SKM-1 (cell line): ENCODE results near the gene TRIM13.

Experiments used
- DNase-seq: peaks from one replicate; lab custom pipeline; 2025; ENCODE audit not compliant: unreplicated experiment; lab: John Stamatoyannopoulos, UW

The TRIM13 gene

DNA sequence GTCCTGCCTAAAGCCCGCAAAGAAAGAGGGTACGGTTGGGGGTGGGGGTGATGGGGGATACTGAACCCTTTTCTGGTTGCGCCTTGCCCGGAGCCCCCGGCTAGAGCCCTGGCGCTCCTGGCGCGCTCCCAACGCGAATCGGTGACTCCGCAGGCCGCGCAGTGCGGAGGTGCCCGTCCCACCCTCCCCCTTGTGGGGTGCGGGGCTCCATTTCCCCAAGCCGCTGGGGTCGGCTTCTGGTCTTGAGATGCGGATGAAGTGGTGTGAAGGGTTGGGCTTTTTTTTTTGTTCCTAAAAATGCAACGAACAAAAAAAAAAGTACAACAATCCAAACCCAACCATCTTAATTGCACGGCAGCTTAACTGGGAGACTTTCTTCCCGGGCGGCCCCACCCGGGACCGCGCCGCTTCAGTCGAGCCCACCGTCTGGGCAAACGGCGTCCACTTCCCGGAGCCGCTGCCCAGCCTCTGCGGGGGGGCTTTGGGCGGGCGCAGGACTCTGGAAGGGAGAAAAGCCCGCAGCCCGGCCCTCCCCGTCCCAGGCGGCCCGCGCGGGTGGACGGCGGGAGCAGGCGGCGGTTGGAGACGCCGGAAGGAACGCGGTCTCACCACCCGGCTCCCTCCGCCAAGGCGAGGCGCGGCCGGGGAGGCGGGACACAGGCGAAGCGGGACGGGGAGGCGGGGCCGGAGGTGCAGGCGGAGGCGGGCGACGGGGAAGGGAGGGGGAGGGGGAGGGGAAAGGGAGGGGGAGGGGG, 504 bp upstream of the TRIM13 start:
- peak; percentile 90 for DNase-seq

DNA sequence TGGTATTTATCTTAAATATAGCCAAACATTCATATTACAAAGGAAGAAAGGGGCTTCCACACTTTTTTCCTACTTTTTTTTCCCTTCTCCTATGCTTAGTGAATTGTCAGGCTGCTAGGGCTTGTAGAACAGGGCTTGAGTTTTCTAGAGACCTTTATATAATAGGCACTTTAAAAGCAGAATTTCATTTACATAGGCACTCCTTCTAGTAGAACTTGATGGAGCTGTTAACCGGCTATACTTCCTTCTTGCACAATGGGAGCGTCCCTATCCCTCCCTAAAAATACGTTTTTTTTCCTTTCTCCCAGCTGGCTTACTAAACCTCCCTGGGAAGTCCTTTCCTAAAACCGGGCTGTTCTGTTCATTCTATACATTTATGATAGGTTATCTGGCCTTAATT, 1.1 kb downstream of the TRIM13 start:
- no peak for DNase-seq

DNA sequence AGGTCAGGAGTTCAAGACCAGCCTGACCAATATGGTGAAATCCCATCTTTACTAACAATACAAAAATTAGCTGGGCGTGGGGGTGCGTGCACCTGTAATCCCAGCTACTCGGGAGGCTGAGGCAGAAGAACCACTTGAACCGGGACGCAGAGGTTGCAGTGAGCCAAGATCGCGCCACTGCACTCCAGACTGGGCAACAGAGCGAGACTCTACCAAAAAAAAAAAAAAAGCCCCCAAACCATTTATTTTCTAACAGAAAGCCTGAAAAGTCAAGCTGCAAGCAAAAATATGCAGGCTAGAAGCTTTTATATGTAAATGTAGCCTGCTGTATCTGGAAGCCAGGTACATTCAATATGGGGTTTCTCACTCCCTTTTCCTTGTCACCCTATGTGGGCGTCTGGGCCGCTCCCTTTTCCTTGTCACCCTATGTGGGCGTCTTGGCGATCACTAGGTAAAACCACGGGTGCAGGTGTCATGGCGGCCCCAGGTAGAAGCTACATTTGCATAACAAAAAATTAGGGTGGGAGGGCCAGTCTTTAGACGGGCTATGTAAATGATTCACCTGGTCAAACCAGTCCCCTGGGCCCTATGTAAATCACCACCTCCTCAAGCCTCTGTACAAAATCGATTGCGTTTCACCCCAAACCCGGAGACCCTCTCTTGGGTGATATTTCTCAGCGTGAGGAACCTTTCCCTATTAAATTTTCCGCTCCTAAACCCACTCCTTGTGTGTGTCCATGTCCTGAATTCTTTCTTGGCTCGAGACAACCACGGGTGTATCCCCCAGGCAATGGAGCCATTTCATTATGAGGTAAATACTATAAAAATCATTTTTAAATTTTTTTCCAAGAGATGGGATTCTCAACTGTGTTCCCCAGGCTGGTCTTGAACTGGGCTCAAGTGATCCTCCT, 2.1 kb downstream of the TRIM13 start:
- no peak for DNase-seq

DNA sequence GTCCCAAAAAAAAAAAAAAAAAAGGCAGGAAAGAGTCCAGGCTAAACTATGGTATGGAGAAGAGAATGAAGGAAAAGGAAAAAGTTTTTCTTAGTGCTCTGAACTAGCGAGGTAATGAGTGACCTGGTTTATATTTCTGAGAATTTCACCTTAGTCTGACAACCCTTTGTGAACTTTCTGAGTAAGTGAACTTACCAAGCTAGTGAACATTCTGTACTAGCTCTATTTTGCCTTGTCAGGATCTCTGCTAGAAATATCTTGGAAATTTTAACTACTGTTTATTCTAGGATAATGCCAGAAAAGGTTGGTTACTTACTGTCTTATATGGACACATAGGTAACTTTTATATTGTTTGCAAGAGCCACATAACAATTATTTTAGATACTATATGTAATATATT, 4.4 kb downstream of the TRIM13 start:
- DNase-seq: no peak

DNA sequence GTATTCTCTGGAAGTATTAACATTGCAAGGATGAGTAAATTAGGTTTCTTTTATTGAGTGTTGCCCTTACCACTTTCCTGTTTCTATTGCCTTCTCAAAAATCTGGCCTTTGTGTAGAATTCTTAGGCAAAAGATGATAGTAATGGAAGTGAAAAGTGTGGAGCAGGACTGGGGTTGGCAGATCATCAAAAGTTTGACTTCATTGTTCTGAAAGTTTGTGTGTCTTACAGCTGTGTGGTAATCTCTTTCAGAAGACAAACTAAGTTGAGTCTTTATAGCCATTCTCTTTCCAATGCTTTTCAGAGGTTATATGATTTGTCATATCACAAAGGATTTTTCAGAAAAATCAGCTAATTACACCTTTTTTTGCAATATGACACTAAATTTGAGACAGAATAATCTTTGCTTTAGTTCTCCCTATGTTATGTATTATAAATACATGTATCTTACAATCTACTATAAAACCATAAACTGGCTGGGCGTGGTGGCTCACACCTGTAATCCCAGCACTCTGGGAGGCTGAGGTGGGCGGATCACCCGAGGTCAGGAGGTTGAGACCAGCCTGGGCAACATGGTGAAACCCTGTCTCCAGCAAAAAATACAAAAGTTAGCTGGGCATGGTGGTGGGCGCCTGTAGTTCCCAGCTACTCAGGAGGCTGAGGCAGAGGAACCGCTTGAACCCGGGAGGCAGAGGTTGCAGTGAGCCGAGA, 9.7 kb downstream of the TRIM13 start:
- no peak for DNase-seq

DNA sequence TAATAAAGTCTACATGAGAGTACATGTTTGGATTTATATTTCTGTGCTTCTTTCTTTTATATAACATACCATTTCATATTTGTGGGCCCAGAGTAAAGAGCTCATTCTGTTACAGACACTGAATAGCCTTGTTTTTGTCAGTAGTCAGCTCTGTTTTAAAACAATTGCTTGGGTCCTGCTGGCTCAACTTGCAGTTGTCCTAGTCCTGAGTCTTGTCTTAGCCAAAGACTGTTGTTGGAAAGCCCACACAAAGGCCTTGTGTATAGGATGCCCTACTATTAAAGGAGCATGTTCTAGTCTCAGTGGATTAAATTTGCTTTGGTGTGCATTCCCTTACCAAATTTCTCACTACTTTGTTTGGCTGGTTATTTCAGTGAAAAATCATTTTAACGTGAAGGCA, 14.6 kb downstream of the TRIM13 start:
- no peak for DNase-seq

DNA sequence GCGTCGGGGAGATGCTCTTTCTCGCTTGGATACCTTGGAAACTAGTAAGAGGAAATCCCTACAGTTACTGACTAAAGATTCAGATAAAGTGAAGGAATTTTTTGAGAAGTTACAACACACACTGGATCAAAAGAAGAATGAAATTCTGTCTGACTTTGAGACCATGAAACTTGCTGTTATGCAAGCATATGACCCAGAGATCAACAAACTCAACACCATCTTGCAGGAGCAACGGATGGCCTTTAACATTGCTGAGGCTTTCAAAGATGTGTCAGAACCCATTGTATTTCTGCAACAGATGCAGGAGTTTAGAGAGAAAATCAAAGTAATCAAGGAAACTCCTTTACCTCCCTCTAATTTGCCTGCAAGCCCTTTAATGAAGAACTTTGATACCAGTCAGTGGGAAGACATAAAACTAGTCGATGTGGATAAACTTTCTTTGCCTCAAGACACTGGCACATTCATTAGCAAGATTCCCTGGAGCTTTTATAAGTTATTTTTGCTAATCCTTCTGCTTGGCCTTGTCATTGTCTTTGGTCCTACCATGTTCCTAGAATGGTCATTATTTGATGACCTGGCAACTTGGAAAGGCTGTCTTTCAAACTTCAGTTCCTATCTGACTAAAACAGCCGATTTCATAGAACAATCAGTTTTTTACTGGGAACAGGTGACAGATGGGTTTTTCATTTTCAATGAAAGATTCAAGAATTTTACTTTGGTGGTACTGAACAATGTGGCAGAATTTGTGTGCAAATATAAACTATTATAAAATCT, 15.7 kb downstream of the TRIM13 start:
- no peak for DNase-seq

DNA sequence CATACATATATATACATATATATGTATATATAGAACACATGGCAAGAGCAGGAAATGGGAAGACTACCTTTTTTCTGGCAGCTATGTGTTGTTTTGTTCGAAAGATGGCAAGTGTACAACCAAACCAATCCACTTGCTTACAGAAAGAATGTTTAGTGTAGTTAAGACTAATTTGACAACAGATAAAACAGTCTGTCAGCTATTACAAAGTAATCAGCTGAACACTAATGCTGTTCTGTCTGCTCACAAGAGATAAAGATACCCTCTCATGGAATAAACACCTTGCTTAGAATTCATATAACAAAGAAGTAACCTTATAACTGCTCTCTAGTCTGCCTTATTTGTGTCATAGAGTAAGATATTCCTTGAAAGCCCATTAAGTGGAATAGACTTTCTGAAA, 17.5 kb downstream of the TRIM13 start:
- DNase-seq: no peak

DNA sequence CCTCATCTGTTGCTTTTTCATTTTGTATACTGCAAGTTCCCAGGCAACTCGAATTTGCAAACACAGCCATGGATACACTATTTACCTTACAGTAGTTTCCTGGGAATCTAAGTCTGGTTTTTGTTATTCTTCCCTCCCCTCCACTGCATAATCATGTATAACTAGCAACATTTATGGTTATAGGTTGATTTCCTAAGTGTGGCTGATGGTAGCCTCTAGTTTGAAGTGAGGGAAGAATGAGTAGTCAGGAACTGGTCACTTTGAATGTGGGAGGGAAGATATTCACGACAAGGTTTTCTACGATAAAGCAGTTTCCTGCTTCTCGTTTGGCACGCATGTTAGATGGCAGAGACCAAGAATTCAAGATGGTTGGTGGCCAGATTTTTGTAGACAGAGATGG, 18.4 kb downstream of the TRIM13 start, which contains the start of gene KCNRG:
Gene KCNRG (plus strand): TSS at position 187 of the 400 bp plus-strand sequence. CDS start 50 bp downstream, at position 237.
- DNase-seq: no peak

DNA sequence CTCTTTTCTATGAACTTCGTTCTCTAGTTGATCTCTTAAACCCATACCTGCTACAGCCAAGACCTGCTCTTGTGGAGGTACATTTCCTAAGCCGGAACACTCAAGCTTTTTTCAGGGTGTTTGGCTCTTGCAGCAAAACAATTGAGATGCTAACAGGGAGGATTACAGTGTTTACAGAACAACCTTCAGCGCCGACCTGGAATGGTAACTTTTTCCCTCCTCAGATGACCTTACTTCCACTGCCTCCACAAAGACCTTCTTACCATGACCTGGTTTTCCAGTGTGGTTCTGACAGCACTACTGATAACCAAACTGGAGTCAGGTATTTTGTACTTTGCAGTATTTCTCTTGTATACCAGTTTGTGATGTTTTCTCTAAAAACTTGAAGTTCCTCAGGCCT, 18.9 kb downstream of the TRIM13 start:
- no peak for DNase-seq

DNA sequence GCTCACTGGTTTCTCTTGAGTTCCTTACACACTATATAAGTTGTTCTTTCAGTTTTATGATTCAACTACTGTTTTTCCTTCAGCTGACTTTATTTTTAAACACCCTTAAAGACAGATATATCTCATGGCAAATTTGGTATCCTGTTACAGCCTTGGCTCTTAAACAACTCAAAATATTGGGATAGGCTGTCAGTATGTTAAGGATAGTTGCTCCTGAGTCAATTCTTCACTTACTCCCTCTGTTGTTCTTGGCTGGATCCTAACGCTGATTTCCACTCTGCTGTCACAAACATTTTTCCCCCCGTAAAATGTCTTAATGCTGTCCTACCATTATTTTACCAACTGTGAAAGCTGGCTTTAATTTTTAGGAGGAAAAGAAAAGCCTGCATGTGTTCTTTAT, 19.6 kb downstream of the TRIM13 start:
- DNase-seq: no peak

DNA sequence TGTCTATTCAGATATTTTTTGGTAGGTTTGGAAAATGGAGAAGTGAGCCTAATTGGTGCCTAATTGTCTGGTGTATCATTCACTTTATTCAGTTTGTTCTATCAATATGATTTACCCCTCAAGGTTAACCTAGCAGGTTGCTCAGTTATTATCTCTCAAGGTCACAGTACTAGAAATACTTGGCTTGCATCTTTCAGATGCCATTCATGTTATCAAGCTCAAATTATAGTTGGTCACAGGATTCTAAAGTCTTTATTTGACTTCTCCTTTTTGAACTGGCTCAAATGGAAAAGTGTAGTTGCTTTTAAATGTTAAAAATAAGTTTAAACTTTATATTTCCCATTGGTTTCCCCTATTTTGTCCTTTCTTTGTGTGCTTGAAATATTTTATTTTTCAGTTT, 21.0 kb downstream of the TRIM13 start:
- DNase-seq: no peak

DNA sequence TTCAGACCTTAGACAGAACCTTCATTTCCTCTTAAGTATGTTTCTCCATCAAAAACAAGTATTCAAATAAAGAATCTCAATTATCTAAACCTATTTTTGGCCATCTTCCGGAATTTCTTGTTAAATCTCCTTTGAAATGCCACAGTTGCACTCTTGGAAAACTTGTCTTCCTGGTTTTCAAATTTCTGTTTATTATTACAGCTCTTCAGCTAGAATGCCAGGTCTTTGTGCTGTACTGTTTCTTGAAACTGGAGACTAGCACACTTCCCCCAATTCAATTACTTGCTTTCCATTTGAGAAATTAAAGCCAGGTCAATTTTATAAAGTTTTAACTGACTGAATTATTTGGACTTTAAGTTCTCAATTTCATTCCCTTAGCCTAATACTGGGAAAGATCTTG, 28.6 kb downstream of the TRIM13 start:
- DNase-seq: no peak

DNA sequence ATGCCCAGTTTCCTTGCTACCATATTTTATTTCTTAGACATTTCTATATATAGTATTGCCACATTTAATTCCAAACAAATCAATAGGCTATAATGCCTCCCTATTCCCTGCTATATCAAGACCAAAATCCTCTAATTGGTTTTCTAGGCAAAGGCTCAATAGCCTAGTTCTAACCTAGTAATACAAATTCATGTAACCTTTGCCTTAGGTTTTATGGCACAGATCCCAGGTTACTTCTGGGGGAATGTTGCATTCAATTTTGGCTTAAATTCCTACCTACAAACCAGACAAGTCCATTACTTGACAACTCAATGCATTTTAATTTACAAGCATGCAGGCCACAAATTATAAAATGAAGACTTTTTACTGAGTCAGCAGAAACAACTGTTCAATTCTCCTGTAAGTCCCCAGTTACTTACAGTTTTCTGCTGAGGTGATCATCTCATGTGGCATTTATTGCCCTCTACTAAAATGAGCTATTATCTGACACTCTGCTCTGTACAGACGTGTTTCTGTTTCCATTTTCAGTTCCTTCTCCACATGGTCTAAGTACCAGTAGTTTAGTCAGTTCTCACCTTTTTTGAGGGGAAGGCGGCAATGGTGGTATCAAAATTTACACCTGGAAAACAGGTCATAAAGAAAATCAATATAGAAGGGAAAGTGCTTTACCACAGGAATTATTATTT, 30.1 kb downstream of the TRIM13 start:
- DNase-seq: no peak

DNA sequence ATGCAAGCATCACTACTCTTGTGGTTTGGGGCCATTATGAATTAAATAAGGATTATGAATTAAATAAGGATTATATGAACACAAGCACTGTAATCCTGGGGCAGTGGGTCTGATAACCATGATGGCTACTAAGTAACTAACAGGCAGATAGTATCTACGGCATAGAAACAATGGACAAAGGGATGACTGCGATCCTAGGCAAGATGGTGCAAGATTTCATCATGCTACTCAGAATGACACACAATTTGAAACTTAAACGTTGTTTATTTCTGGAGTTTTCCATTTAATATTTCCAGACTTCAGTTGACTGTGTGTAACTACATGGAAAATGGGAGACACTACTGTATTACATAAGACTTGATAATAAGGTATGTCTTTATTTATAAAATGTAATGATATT, 33.5 kb downstream of the TRIM13 start:
- DNase-seq: no peak

DNA sequence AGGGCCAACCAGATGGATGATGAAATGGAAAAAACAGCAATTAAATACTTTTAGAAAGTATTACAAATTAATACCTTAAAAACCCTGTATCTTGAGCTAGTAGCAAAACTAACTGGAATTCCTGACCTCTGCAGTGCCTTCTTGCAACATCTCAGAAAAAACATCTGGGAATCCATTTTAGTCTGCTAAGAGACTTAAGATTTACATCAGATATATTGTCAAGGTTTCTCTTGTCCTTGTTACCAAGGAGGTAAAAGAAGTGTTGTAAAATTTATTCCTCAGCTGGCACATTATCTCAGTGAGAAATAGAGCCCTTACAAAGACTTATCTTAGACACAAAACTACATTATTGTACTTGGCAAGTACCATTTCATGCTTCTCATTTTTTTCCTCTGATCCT, 36.9 kb downstream of the TRIM13 start:
- no peak for DNase-seq

DNA sequence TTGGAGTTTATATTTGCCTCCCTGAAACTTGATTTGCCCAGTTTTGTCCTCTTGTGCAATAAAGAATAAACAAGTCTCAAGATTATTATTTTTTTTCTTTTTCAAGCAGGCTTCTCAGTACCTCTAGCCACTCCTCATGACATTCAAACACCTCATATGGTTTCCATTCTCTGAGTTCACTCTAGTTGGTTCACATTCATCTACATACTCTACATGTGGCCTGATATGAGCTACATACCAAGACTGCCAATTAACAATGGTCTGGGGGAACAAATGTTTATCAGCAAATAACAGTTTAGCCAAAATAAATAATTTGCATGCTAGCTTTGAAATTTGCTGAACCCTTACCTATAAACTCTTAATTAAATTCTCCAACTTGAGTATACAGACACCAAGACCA, 40.9 kb downstream of the TRIM13 start:
- DNase-seq: no peak

DNA sequence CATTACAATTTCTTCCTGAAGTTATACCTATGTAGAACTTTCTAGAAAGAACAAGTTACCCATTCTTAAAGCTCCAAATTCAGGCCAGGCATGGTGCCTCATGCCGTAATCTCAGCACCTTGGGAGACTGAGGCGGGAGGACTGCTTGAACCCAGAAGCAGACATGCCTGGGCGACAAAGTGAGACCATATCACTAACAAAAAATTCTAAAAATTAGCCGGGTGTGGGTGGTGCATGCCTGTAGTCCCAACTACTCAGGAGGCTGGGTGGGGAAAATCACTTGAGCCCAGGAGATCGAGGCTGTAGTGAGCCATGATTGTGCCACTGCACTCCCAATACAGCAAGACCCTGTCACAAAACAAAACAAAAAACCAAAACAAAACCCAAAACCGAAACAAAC, 41.4 kb downstream of the TRIM13 start:
- no peak for DNase-seq

DNA sequence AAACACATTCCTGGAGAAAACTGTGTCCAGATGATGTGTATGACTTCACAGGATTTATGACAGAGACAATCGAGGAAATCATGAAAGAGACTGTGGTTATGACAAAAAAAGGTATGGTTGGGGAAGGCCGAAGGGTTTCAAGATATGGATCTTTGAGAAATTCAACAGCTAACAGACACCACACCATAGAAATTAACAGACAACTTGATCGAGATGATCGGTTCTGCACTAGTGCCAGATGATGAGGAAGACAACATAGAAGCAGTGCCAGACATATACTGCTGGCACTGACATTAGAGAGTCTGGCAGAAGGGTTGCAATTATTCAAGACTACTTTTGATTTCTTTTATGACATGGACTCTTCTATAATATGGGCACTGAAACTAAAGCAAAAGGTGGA, 55.6 kb downstream of the TRIM13 start:
- no peak for DNase-seq

DNA sequence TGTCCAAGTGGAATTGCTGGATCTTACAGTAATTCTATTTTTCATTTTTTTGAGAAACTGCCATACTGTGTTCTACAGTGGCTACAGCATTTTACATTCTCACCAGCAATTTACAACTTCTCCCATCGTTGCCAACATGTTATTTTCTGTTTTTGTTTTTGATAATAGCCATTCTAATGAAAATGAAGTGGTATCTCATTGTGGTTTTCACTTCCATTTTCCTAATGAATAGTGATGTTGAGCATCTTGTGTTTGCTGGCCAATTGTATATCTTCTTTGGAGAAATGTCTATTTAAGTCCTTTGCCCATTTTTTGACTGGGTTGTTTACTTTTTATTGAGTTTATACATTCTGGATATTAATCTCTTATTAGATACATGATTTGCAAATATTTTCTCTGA, 57.0 kb downstream of the TRIM13 start:
- no peak for DNase-seq
